ENCODE data around the gene NDUFS2. TPM values are rescaled to one million over a fixed set of nuclear protein-coding genes. Genes with fewer than 3 reads are reported as not detected.

NDUFS2 gene
- total and polyA plus RNA-seq, 2 of the 8 experiments (the other 6 are each of a cell fraction or from before 2014, with no cell fraction given): 95.1 to 113 TPM

GRCh38 chr1:161153682-161154337 is 48.4 kb upstream of the NDUFS2 start, which contains the start of gene UFC1 (continued):
- TF ChIP-seq ZNF274 (IDR thresholded peaks at IDR 0.05; ENCODE audit: borderline replicate concordance, extremely low read depth, low read length) (no peak), SP4 (IDR thresholded peaks at IDR 0.05; ENCODE audit: low read length) (no peak), E2F6 (IDR thresholded peaks at IDR 0.05) (no peak), CHD1 (IDR thresholded peaks at IDR 0.05; ENCODE audit: low read depth, low read length) (no peak), RNF2 (IDR thresholded peaks at IDR 0.05; ENCODE audit: borderline replicate concordance, low read depth, low read length, missing control alignments, poor library complexity, severe bottlenecking) (no peak), CHD7 (IDR thresholded peaks at IDR 0.05; ENCODE audit: insufficient replicate concordance, low read length) (no peak), CTBP2 (IDR thresholded peaks at IDR 0.05; ENCODE audit: borderline replicate concordance, insufficient read depth, insufficient read length, low read length) (no peak), CBX5 (IDR thresholded peaks at IDR 0.05; ENCODE audit: low read depth, low read length) (no peak), SAP30 (IDR thresholded peaks at IDR 0.05; ENCODE audit: insufficient read depth, insufficient replicate concordance, low read length) (peak; percentile 65)

Measured in H1 (cell line).